DOHH2 (cell line): ENCODE data around the gene MLLT6.

Source experiments
- H3F3A ChIP-seq: fragments of 200-600 bp; sonication (generic), shearing (Covaris generic); 2 replicates; pipeline ENCODE4 v1.6.0; 2016; ENCODE audit warnings: antibody characterized with exemption, mild to moderate bottlenecking; ENCODE audit not compliant: control insufficient read depth, insufficient read depth
- H3K27ac ChIP-seq: fragments of 200-600 bp; sonication (generic); 2 replicates; pipeline ENCODE4 v1.5.1; 2014; ENCODE audit warnings: low read depth, mild to moderate bottlenecking, low read length, moderate library complexity
- H3K27me3 ChIP-seq: fragments of 200-600 bp; sonication (generic); 2 replicates; pipeline ENCODE4 v1.6.1; 2014; ENCODE audit warnings: mild to moderate bottlenecking, low read length, mixed read lengths; ENCODE audit not compliant: control insufficient read depth
- H3K36me3 ChIP-seq: fragments of 200-600 bp; sonication (generic); 2 replicates; pipeline ENCODE4 v1.6.1; 2014; ENCODE audit warnings: mild to moderate bottlenecking, low read length, moderate library complexity, mixed read lengths; ENCODE audit not compliant: control insufficient read depth
- H3K4me1 ChIP-seq: fragments of 200-600 bp; sonication (generic); 2 replicates; pipeline ENCODE4 v1.6.1; 2014; ENCODE audit warnings: mild to moderate bottlenecking, low read length, mixed read lengths; ENCODE audit not compliant: control insufficient read depth
- H3K4me2 ChIP-seq: fragments of 200-600 bp; sonication (generic); 2 replicates; pipeline ENCODE4 v1.6.0; 2014; ENCODE audit warnings: mild to moderate bottlenecking, low read length, moderate library complexity
- H3K4me3 ChIP-seq: fragments of 200-600 bp; sonication (generic); 2 replicates; pipeline ENCODE4 v1.5.1; 2014; ENCODE audit warnings: mild to moderate bottlenecking, low read length, mixed read lengths
- H3K79me2 ChIP-seq: fragments of 200-600 bp; sonication (generic); 2 replicates; pipeline ENCODE4 v1.6.1; 2014; ENCODE audit warnings: mild to moderate bottlenecking, low read length, mixed read lengths; ENCODE audit not compliant: control insufficient read depth
- H3K9me2 ChIP-seq: fragments of 200-600 bp; sonication (generic); replicated peaks from 2 replicates; pipeline ENCODE4 v1.6.1; 2014; ENCODE audit warnings: mild to moderate bottlenecking, low read length, mixed read lengths; ENCODE audit not compliant: control insufficient read depth
- H3K9me3 ChIP-seq: fragments of 200-600 bp; sonication (generic); 2 replicates; pipeline ENCODE4 v1.6.1; 2014; ENCODE audit warnings: antibody characterized with exemption, low read length, mixed read lengths; ENCODE audit not compliant: control insufficient read depth, insufficient read depth
- H4K20me1 ChIP-seq: fragments of 200-600 bp; sonication (generic); 2 replicates; pipeline ENCODE4 v1.6.0; 2014; ENCODE audit warnings: low read depth, mild to moderate bottlenecking, antibody characterized with exemption, low read length, moderate library complexity; ENCODE audit not compliant: control insufficient read depth, insufficient read depth
- CTCF ChIP-seq: fragments of 200-600 bp; sonication (generic); IDR thresholded peaks from one replicate; pipeline ENCODE4 v1.5.1; 2014; ENCODE audit warnings: antibody characterized with exemption, mild to moderate bottlenecking, low read depth, low read length; ENCODE audit not compliant: poor library complexity, severe bottlenecking
- EZH2phosphoT487 ChIP-seq: fragments of 200-600 bp; sonication (generic); IDR thresholded peaks from 2 replicates; pipeline ENCODE4 v1.6.1; 2017; ENCODE audit warnings: borderline replicate concordance, mild to moderate bottlenecking, antibody characterized with exemption, low read length, moderate library complexity, mixed read lengths

Gene MLLT6

GRCh38 chr17:38738686-38739085 is 33.6 kb downstream of the MLLT6 start:
- Histone ChIP-seq H3K9me3 (no peaks in the 10 kb centered on the region), H3F3A (0 out of 2 replicates have a peak, but pooled peaks cover 1% of the 10 kb centered on the region), H3K4me3 (no peak overlapping the region), H3K4me1 (peaks cover 40% of the 10 kb centered on the region), H3K27me3 (no peaks in the 10 kb centered on the region), H3K79me2 (no peaks in the 10 kb centered on the region), H3K36me3 (peaks cover 4% of the 10 kb centered on the region; the same call in 1 of the 2 replicates), H3K9me2 (no peaks in the 10 kb centered on the region), H3K27ac (no peak overlapping the region), H3K4me2 (no peak overlapping the region), H4K20me1 (no peaks in the 10 kb centered on the region)
- TF ChIP-seq CTCF: no peak
- TF ChIP-seq EZH2phosphoT487: no peak

GRCh38 chr17:38739305-38739704 is 34.2 kb downstream of the MLLT6 start:
- no peaks in the 10 kb centered on the region for H3K36me3 ChIP-seq
- H3K4me2 ChIP-seq: no peak overlapping the region
- H4K20me1 ChIP-seq: no peaks in the 10 kb centered on the region
- peaks cover 42% of the 10 kb centered on the region for H3K4me1 ChIP-seq
- H3K79me2 ChIP-seq: no peaks in the 10 kb centered on the region
- H3K27ac ChIP-seq: no peak overlapping the region
- TF ChIP-seq CTCF (no peak), EZH2phosphoT487 (no peak)
- no peak overlapping the region for H3K4me3 ChIP-seq
- no peaks in the 10 kb centered on the region for H3F3A ChIP-seq
- no peaks in the 10 kb centered on the region for H3K27me3 ChIP-seq
- H3K9me3 ChIP-seq: no peaks in the 10 kb centered on the region
- no peaks in the 10 kb centered on the region for H3K9me2 ChIP-seq

- H4K20me1 ChIP-seq: no peaks in the 10 kb centered on the region
- no peak overlapping the region for H3K4me3 ChIP-seq
- peaks cover 47% of the 10 kb centered on the region for H3K4me1 ChIP-seq
- no peaks in the 10 kb centered on the region for H3K27me3 ChIP-seq
- no peak overlapping the region for H3K4me2 ChIP-seq
- H3K36me3 ChIP-seq: no peaks in the 10 kb centered on the region
- no peaks in the 10 kb centered on the region for H3K9me2 ChIP-seq
- no peaks in the 10 kb centered on the region for H3K79me2 ChIP-seq
- H3K27ac ChIP-seq: no peak overlapping the region
- no peak for TF ChIP-seq CTCF
- no peak for TF ChIP-seq EZH2phosphoT487
- no peaks in the 10 kb centered on the region for H3K9me3 ChIP-seq
- no peaks in the 10 kb centered on the region for H3F3A ChIP-seq
These were observed 35.0 kb downstream of the MLLT6 start for GRCh38 chr17:38740044-38740443.

GRCh38 chr17:38740806-38741205 is 35.7 kb downstream of the MLLT6 start:
- H3K79me2 ChIP-seq: no peaks in the 10 kb centered on the region

More at GRCh38 chr17:38740806-38741205, 35.7 kb downstream of the MLLT6 start:
- H3F3A ChIP-seq: peaks cover 4% of the 10 kb centered on the region; the same call in 1 of the 2 replicates
- H3K27me3 ChIP-seq: no peaks in the 10 kb centered on the region
- no peaks in the 10 kb centered on the region for H3K9me2 ChIP-seq
- peaks cover 52% of the 10 kb centered on the region for H3K4me1 ChIP-seq
- no peaks in the 10 kb centered on the region for H4K20me1 ChIP-seq
- no peak overlapping the region for H3K27ac ChIP-seq
- H3K36me3 ChIP-seq: no peaks in the 10 kb centered on the region
- no peaks in the 10 kb centered on the region for H3K9me3 ChIP-seq
- H3K4me2 ChIP-seq: no peak overlapping the region
- TF ChIP-seq CTCF (no peak), EZH2phosphoT487 (no peak)
- H3K4me3 ChIP-seq: no peak overlapping the region
